ENCODE results near the gene HOXA3.

The HOXA3 gene

GRCh38 chr7:27145914-27146412 lies 6.4 kb downstream of the HOXA3 start:
- no peak for DNase-seq (ENCODE audit: low read depth in 2 of 2)
- no peak overlapping the region for H3K4me3 ChIP-seq (replicated peaks in 1 of 2; ENCODE audit: low read depth in 2 of 2, low read length in 2 of 2)
- TF ChIP-seq CTCF (IDR thresholded peaks at IDR 0.05; ENCODE audit: low read depth, low read length) = no peak

GRCh38 chr7:27145165-27145913 lies 7.0 kb downstream of the HOXA3 start:
- no peak for DNase-seq (ENCODE audit: low read depth in 2 of 2)
- no peak overlapping the region for H3K4me3 ChIP-seq (replicated peaks in 1 of 2; ENCODE audit: low read depth in 2 of 2, low read length in 2 of 2)
- no peak for TF ChIP-seq CTCF (IDR thresholded peaks at IDR 0.05; ENCODE audit: low read depth, low read length)

GRCh38 chr7:27144781-27145164 lies 7.6 kb downstream of the HOXA3 start:
- no peak for TF ChIP-seq CTCF (IDR thresholded peaks at IDR 0.05; ENCODE audit: low read depth, low read length)
- no peak for DNase-seq (ENCODE audit: low read depth in 2 of 2)
- H3K4me3 ChIP-seq (replicated peaks in 1 of 2; ENCODE audit: low read depth in 2 of 2, low read length in 2 of 2) = no peak overlapping the region

- TF ChIP-seq CTCF (IDR thresholded peaks at IDR 0.05; ENCODE audit: low read depth, low read length) = no peak
- DNase-seq (ENCODE audit: low read depth in 2 of 2) = no peak
- no peak overlapping the region for H3K4me3 ChIP-seq (replicated peaks in 1 of 2; ENCODE audit: low read depth in 2 of 2, low read length in 2 of 2)
These were observed 8.2 kb downstream of the HOXA3 start for GRCh38 chr7:27143950-27144780.

GRCh38 chr7:27143023-27143949 lies 9.1 kb downstream of the HOXA3 start, which contains the start of gene HOXA5:
TSS of gene HOXA5 (minus strand) at chr7:27143681. CDS start at chr7:27143607, 74 bp downstream.
- peak; percentile 21 for TF ChIP-seq CTCF (IDR thresholded peaks at IDR 0.05; ENCODE audit: low read depth, low read length)
- DNase-seq (ENCODE audit: low read depth in 2 of 2) = peak; percentile 62 to 73
- H3K4me3 ChIP-seq (replicated peaks in 1 of 2; ENCODE audit: low read depth in 2 of 2, low read length in 2 of 2) = peak within 1 kb of the TSS; percentile 21 to 36

GRCh38 chr7:27142580-27143022 lies 9.8 kb downstream of the HOXA3 start:
- H3K4me3 ChIP-seq (replicated peaks in 1 of 2; ENCODE audit: low read depth in 2 of 2, low read length in 2 of 2) = peak overlapping the region; percentile 21 to 36
- no peak for DNase-seq (ENCODE audit: low read depth in 2 of 2)
- no peak for TF ChIP-seq CTCF (IDR thresholded peaks at IDR 0.05; ENCODE audit: low read depth, low read length)
